Measurements from ENCODE around the gene CRIP3. TPM values are rescaled to one million over a fixed set of nuclear protein-coding genes. Genes with fewer than 3 reads are reported as not detected.

Gene CRIP3
- total and polyA plus RNA-seq, 2 of the 8 experiments (the other 6 are each of a cell fraction or from before 2014, with no cell fraction given): 34.0 to 46.3 TPM

GRCh38 chr6:43306086-43306485 is 2.5 kb downstream of the CRIP3 start:
- peaks cover 8 to 15% (median 9%) of the 10 kb centered on the region in 4 experiments for H3K4me1 ChIP-seq (replicated peaks in 1 of 4; ENCODE audit: control insufficient read depth in 3 of 4, insufficient read depth in 4 of 4, low read length in 3 of 4)
- no peak overlapping the region for H3K27ac ChIP-seq (ENCODE audit: low read depth, low read length)
- H3K23me2 ChIP-seq (ENCODE audit: low read depth, low read length): peaks cover 8% of the 10 kb centered on the region
- H3K23ac ChIP-seq (ENCODE audit: insufficient read length): no peak overlapping the region
- H2BK120ac ChIP-seq (replicated peaks; ENCODE audit: low read depth, low read length): no peak overlapping the region
- ChIA-PET CTCF (ENCODE audit: partially characterized antibody) (interaction anchor here (2.1 to 5.4 kb wide), 4 partner anchors 7 to 190 kb away, joined by 5 to 23 read pairs (median 14); partner anchors contain the start of gene SLC22A7), POLR2A (ENCODE audit: partially characterized antibody) (interaction anchor here (2.2 kb wide), 1 partner anchor 10 kb away, joined by 5 read pairs; no protein-coding TSS in a partner anchor)
- H3K18ac ChIP-seq (ENCODE audit: extremely low read depth, low read length): no peak overlapping the region
- H3K79me1 ChIP-seq (ENCODE audit: low read depth, low read length): no peaks in the 10 kb centered on the region
- H4K5ac ChIP-seq (ENCODE audit: insufficient read length, low read depth, low read length): no peak overlapping the region
- H3K56ac ChIP-seq (replicated peaks; ENCODE audit: insufficient read length, low read depth, low read length): no peak overlapping the region
- DNase-seq (ENCODE audit: low read depth in 1 of 2, low spot score in 2 of 2): no peak
- 0 out of 7 replicates have a peak, but pooled peaks cover 0 to 2% (median 0%) of the 10 kb centered on the region in 4 experiments for H3K27me3 ChIP-seq (replicated peaks in 1 of 4; ENCODE audit: control insufficient read depth in 3 of 4, extremely low read depth in 1 of 4, insufficient read depth in 3 of 4, low read length in 3 of 4)
- 92% methylated on average over 7 of the region's 7 CpGs; no CpG with 5 or more reads in 1 of the 2 experiments for WGBS, 2 experiments (ENCODE audit: extremely low coverage in 1 of 2, insufficient coverage in 1 of 2, insufficient read length in 1 of 2, insufficient replicate concordance in 2 of 2, low coverage in 1 of 2, low lambda C conversion rate in 2 of 2, missing lambda C conversion rate in 1 of 2)
- no peak overlapping the region for H2AK5ac ChIP-seq (ENCODE audit: low read depth, low read length)
- H4K20me1 ChIP-seq (replicated peaks in 1 of 2; ENCODE audit: control insufficient read depth in 1 of 2, insufficient read depth in 2 of 2, low read length in 2 of 2): no peaks in the 10 kb centered on the region
- H3K36me3 ChIP-seq (ENCODE audit: control insufficient read depth in 2 of 4, insufficient read depth in 4 of 4, low read length in 3 of 4): peaks cover 0 to 5% (median 3%) of the 10 kb centered on the region in 4 experiments; a peak in 2 of 8 replicates
- no peaks in the 10 kb centered on the region for H3K79me2 ChIP-seq (ENCODE audit: control insufficient read depth in 1 of 2, insufficient read depth in 2 of 2, low read length in 2 of 2)
- H3K14ac ChIP-seq (ENCODE audit: insufficient read length): no peak overlapping the region
- H3K9ac ChIP-seq (replicated peaks in 1 of 4; ENCODE audit: extremely low read depth in 1 of 4, low read depth in 3 of 4, low read length in 3 of 4): no peak overlapping the region
- H2BK5ac ChIP-seq (ENCODE audit: low read depth, low read length): no peak overlapping the region
- H4K8ac ChIP-seq (ENCODE audit: extremely low read depth, insufficient read depth, low read length): no peak overlapping the region
- no peak overlapping the region for H2BK12ac ChIP-seq (ENCODE audit: low read depth, low read length)
- no peak for FAIRE-seq
- TF ChIP-seq TCF12 (IDR thresholded peaks at IDR 0.05; ENCODE audit: low read depth, low read length) (no peak), KDM4A (IDR thresholded peaks at IDR 0.05; ENCODE audit: low read depth, low read length, severe bottlenecking) (no peak), TAF7 (optimal IDR thresholded peaks at IDR 0.05; ENCODE audit: borderline replicate concordance, low read depth, low read length) (no peak), ASH2L (IDR thresholded peaks at IDR 0.05; ENCODE audit: low read length) (no peak), POU5F1 (IDR thresholded peaks at IDR 0.05; ENCODE audit: low read depth, low read length) (no peak), SAP30 (IDR thresholded peaks at IDR 0.05; ENCODE audit: insufficient read depth, insufficient replicate concordance, low read length) (no peak), USF2 (IDR thresholded peaks at IDR 0.05; ENCODE audit: low read length) (no peak), EZH2 (IDR thresholded peaks at IDR 0.05; ENCODE audit: low read depth, low read length, severe bottlenecking) (no peak), TEAD4 (IDR thresholded peaks at IDR 0.05; ENCODE audit: low read depth, low read length) (no peak), BACH1 (IDR thresholded peaks at IDR 0.05; ENCODE audit: low read length) (no peak), HDAC6 (IDR thresholded peaks at IDR 0.05; ENCODE audit: low read depth, low read length) (no peak)
- H3K9me3 ChIP-seq (ENCODE audit: insufficient read depth in 2 of 2, low read depth in 1 of 2, low read length in 1 of 2): no peaks in the 10 kb centered on the region
- H3K4ac ChIP-seq (replicated peaks; ENCODE audit: insufficient read length, low read depth, low read length): no peak overlapping the region
- no peak overlapping the region for H2AFZ ChIP-seq (ENCODE audit: low read length)
- H2BK20ac ChIP-seq (ENCODE audit: low read length): no peak overlapping the region
- H3K4me3 ChIP-seq (ENCODE audit: extremely low read depth in 1 of 4, insufficient read depth in 2 of 4, low read depth in 3 of 4, low read length in 4 of 4): no peak overlapping the region
- no peak overlapping the region for H4K91ac ChIP-seq (replicated peaks; ENCODE audit: insufficient read length, low read length)
- H2BK15ac ChIP-seq (ENCODE audit: low read length): no peak overlapping the region
- no peak overlapping the region for H3K4me2 ChIP-seq (ENCODE audit: insufficient read depth in 1 of 2, low read depth in 2 of 2, low read length in 2 of 2)
